Stimulated activated CD8-positive, alpha-beta memory T cell treated with anti-CD3 and anti-CD28 coated beads, Interleukin-15, amount 100 ng/mL, for 24 hours (primary cell): ENCODE measurements around the gene FAM222B.
A peak's percentile ranks its signal among the peaks of the same experiment; 100 is the strongest.
"Not testable (repeated sequence)": the region's sequence is repeated elsewhere in the genome, so short reads cannot be mapped to it uniquely, and the experiment has no call there.

Experiments used
- DNase-seq: peaks from one replicate; pipeline ENCODE4 v3.0.0-alpha.2; 2020; ENCODE audit warnings: low read depth

Gene FAM222B

GRCh38 chr17:28839221-28839620 lies 3.4 kb downstream of the FAM222B start:
- no peak for DNase-seq

- not testable (repeated sequence) for DNase-seq
Measured at GRCh38 chr17:28836541-28836940, 6.0 kb downstream of the FAM222B start.

- no peak for DNase-seq
Measured at GRCh38 chr17:28834420-28834819, 8.2 kb downstream of the FAM222B start.

GRCh38 chr17:28828294-28829040 lies 14.1 kb downstream of the FAM222B start:
- DNase-seq, result no peak

- no peak for DNase-seq
Measured at GRCh38 chr17:28827672-28828071, 14.9 kb downstream of the FAM222B start.

DNA sequence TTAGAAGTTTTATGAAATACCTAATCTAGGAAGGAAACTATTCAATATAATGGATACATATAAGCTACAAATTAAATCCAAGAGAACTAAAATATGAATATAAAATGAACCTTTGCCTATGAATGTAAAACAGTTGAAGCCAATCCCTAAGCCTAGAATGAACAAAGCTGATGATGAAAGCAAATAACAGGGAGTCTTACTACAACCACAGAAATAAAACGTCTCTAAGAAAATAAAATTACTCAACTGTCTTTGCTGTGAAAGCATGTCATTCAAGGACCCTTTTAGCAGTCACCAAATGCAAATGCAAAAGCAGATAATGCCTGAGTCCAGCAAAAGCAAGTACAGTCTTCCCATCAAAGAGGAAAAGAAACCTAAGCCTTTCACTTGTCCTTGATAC lies 23.0 kb downstream of the FAM222B start:
- DNase-seq, result no peak

- no peak for DNase-seq
Measured at GRCh38 chr17:28818819-28819221, 23.8 kb downstream of the FAM222B start.

GRCh38 chr17:28816540-28816939 lies 26.1 kb downstream of the FAM222B start:
- no peak for DNase-seq

- no peak for DNase-seq
Measured at GRCh38 chr17:28812748-28813377, 29.7 kb downstream of the FAM222B start.

GRCh38 chr17:28812091-28812747 lies 30.4 kb downstream of the FAM222B start:
- DNase-seq, result peak; percentile 84

DNA sequence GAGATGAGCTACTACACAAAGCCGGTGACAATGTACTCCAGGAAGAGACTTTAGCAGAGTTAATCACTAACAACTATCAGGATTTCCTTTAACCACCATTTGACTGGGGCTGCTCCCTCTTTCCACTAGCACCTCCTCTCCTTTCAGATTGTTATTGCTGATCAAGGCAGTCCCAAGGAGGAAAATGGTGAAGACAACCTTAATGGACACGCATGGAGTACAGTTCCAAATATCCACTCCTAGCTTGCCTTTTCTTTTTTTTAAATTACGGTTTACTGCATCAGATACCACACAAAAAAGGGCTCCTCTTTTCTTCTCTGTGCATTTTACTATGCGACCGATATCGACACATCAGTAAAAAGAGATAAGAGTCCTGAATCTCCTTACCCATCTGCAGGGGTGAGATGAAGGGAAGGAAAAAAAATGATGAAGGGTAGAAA lies 30.9 kb downstream of the FAM222B start:
- no peak for DNase-seq

DNA sequence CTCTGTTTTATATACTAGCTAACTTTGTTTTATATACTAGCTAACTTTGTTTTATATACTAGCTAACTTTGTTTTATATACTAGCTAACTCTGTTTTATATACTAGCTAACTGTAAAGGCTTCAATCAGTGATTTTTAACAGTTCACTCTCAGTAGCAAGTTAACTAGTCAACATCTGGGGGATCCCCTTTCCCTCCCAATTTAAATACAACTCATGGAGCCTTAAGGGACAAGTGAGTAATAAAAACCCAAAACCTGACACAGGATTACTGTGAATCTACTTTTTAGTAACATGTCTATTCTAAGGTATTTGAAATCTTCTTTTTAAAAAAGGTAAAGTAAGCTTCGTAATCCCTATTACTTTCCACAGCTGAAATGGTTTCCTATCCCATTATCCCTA lies 32.2 kb downstream of the FAM222B start:
- no peak for DNase-seq

DNA sequence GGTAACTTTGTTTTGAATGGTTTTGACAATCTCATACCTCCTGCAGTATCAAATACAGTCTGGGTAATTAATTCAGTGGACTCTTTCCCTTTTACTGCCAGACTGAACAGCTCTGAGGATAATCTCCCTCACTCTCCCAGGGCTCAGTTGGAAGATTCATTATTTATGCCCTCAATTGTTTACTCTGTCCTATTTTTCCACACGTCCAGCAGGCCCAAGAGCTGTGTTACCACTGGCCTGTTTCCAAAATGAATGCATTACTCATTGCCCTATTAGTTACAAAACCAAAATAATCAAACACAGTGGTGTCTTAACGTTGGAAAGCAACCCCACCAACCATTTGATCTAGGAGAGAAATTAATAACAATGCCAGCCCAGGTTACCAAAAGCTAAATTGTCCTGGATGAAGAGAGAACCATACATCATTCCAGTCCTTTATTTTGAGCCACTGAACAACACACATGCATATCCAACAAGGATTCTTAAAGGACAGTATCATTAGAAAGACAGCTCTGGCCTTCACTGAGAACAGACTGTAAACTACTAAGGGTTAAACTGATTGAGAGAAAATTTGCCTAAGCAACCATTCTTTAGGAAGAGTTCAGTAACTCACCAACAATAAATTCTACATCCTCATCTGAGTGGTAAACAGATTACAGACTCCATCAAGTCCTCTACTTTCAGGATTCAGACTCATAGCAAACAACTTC lies 34.5 kb downstream of the FAM222B start:
- DNase-seq, result no peak

DNA sequence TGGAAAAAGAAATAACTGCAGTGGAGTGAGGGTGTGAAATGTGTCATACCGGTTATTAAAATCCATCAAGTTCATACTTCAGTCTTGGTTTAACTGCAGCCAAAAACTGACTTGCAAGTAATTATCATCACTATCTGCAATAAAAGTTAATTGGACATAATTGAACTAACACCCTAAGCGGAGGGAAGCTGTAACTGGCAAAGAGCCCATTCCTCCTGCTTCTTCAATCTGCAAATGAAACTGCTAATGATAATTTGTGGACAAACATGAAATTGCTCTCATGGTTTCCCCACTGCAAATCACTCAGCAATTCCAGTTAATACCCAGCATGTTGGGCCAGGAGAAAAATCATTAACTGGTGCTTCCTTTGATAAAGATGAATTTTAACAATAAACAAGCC lies 46.5 kb downstream of the FAM222B start:
- no peak for DNase-seq

DNA sequence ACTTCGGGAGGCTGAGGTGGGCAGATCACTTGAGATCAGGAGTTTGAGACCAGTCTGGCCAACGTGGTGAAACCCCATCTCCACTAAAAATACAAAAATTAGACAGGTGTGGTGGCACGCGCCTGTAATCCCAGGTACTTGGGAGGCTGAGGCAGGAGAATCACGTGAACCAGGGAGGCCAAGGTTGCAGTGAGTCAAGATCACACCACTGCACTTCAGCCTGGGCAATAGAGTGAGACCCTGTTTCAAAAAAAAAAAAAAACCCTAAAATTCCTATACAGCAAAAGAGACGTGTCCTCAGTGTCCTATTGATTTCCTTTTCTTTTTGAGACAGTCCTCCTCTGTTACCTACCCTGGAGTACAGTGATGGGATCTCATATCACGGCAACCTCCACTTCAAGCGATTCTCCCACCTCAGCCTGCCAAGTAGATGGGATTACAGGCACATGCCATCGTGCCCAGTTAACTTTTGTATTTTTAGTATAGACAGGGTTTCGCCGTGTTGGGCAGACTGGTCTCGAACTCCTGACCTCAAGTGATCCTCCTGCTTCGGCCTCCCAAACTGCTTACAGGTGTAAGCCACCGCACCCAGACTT lies 47.6 kb downstream of the FAM222B start:
- DNase-seq, result not testable (repeated sequence)

DNA sequence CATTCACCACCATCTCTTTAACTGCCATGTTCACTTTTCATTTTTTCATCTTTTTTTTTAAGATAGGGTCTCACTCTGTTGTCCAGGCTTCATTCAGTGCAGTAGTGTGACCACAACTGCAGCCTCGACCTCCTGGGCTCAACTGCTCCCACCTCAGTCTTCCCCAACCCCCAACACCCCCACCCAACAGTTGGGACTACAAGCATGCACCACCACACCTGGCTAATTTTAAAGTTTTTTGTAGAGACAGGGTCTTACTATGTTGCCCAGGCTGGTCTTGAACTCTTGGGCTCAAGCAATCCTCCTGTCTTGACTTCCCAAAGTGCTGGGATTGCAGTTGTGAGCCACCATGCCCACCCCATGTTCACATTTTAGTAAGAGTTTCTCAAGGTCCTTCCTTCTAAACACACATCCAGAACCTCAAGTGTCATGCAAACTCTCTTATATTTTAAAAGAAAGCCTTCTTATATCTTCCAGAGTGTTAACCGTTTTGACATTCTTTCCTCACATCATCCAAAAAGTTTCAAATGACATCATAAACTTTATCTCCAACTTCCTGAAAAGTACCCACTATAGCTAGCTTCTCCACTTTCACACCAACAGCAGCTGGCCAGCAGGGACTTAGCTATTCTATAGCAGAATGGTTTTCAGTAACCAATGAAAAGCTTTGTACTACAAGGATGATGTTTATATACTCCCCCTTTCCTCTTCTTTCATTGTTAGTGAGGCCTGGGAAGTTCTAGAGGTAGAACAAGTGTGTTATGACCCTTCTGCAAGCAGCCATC lies 49.5 kb downstream of the FAM222B start:
- no peak for DNase-seq

DNA sequence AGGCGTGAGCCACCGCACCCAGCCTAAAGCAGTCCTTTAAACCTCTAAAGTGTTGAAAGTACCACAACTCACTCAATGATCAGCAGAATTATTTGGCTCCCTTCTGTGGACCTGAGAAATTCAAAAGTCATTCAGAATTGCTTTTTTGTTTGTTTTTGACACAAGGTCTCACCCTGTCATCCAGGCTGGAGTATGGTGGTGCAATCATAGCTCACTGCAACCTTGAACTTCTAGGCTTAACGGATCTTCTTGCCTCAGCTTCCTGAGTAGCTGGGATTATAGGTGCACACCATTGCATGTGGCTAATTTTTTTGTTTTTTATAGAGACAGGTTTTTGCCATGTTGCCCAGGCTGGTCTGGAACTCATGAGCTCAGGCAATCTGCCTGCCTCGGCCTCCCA lies 54.5 kb downstream of the FAM222B start:
- no peak for DNase-seq

- no peak for DNase-seq
Measured at GRCh38 chr17:28783161-28783560, 59.4 kb downstream of the FAM222B start.

- not testable (repeated sequence) for DNase-seq
Measured at GRCh38 chr17:28779601-28780000, 63.0 kb downstream of the FAM222B start.

- DNase-seq, result no peak
Measured at GRCh38 chr17:28777178-28777577, 65.4 kb downstream of the FAM222B start.

GRCh38 chr17:28774206-28774605 lies 68.4 kb downstream of the FAM222B start:
- no peak for DNase-seq
